NCI-H2171 treated with DMSO at 0.1 percent for 48 hours (cell line): ENCODE data around the gene TBC1D1.

ENCODE experiments used
- DNase-seq: peaks from one replicate; lab custom pipeline; 2025; lab: John Stamatoyannopoulos, UW

Gene TBC1D1

GRCh38 chr4:38102957-38103588, 212.2 kb downstream of the TBC1D1 start:
- no peak for DNase-seq

- DNase-seq: no peak
These were observed 214.8 kb downstream of the TBC1D1 start for GRCh38 chr4:38105475-38106220.

GRCh38 chr4:38106311-38106710, 215.4 kb downstream of the TBC1D1 start:
- DNase-seq: no peak

GRCh38 chr4:38106886-38107514, 216.1 kb downstream of the TBC1D1 start:
- DNase-seq: no peak

- no peak for DNase-seq
These were observed 216.9 kb downstream of the TBC1D1 start for GRCh38 chr4:38107818-38108217.

- no peak for DNase-seq
These were observed 218.5 kb downstream of the TBC1D1 start for GRCh38 chr4:38109370-38109769.

GRCh38 chr4:38109896-38110295, 219.0 kb downstream of the TBC1D1 start:
- DNase-seq: no peak

GRCh38 chr4:38111024-38111423, 220.1 kb downstream of the TBC1D1 start:
- no peak for DNase-seq

- DNase-seq: no peak
These were observed 220.8 kb downstream of the TBC1D1 start for GRCh38 chr4:38111717-38112116.

- DNase-seq: no peak
These were observed 222.2 kb downstream of the TBC1D1 start for GRCh38 chr4:38113132-38113531.

GRCh38 chr4:38113551-38113950, 222.7 kb downstream of the TBC1D1 start:
- no peak for DNase-seq

- DNase-seq: no peak
These were observed 223.7 kb downstream of the TBC1D1 start for GRCh38 chr4:38114386-38115150.

GRCh38 chr4:38115601-38116000, 224.7 kb downstream of the TBC1D1 start:
- no peak for DNase-seq

- no peak for DNase-seq
These were observed 226.7 kb downstream of the TBC1D1 start for GRCh38 chr4:38117591-38117990.

- DNase-seq: no peak
These were observed 228.9 kb downstream of the TBC1D1 start for GRCh38 chr4:38119668-38120385.

GRCh38 chr4:38120772-38121171, 229.9 kb downstream of the TBC1D1 start:
- DNase-seq: no peak

- no peak for DNase-seq
These were observed 231.2 kb downstream of the TBC1D1 start for GRCh38 chr4:38122060-38122459.

GRCh38 chr4:38123555-38123954, 232.7 kb downstream of the TBC1D1 start:
- no peak for DNase-seq

GRCh38 chr4:38124961-38125360, 234.1 kb downstream of the TBC1D1 start:
- DNase-seq: no peak

GRCh38 chr4:38125816-38126215, 234.9 kb downstream of the TBC1D1 start:
- no peak for DNase-seq

- DNase-seq: no peak
These were observed 237.9 kb downstream of the TBC1D1 start for GRCh38 chr4:38128478-38129459.
